Thyroid gland (tissue), 4 donors: ENCODE results near the gene NXN.

ENCODE experiments used
- POLR2A ChIP-seq, 2 donors: fragments of 450-650 bp; IDR thresholded peaks; one replicate each; pipeline ENCODE4 v1.6.1; 2017; ENCODE audit warnings: antibody characterized with exemption in 2 of 2, mild to moderate bottlenecking in 2 of 2, moderate library complexity in 1 of 2
- TF ChIP-seq, protein P1 (sequence below), 6 experiments: fragments of 200-600 bp in 3 of 6; fragments of 450-650 bp in 3 of 6; sonication (generic) in 3 of 6; IDR thresholded peaks; one replicate each; pipeline ENCODE4 v1.5.1; 2016 to 2019; ENCODE audit warnings: antibody characterized with exemption in 6 of 6, mild to moderate bottlenecking in 2 of 6, inconsistent platforms in 1 of 6, moderate library complexity in 1 of 6

DNA sequence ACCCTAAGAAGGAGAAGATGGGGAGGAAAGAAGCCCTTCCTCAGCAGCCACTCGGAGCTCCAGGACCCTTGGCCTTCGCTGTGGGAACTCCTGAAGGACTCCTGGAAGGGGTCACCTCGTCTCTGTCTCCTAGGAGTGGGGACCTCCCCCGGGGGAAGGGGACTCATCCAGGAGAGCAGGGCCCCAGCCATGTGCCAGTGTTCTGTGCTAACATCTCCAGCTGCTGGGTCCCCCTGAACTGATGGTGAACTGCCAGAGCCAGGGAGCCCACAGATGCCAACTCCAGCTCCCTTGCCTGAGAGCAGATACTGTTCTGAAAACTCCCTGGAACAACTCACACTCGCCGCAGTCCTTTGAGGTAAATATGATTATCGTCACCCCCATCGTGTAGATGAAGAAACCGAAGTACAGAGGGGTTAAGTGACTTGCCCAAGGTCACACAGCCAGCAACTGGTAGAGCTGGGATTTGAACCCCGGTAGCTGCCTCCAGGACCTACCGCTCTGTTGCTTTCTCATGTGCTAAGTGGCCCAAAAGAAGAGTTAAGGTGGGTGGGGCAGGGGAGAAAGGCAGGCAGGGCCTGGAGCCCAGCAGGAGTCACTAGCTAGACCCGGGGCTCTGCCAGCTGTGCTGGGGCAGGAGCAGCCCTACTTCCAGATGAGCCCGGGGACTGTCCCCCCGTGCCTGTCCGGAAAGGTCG is 27.9 kb upstream of the NXN start:
- TF ChIP-seq, protein P1, sequence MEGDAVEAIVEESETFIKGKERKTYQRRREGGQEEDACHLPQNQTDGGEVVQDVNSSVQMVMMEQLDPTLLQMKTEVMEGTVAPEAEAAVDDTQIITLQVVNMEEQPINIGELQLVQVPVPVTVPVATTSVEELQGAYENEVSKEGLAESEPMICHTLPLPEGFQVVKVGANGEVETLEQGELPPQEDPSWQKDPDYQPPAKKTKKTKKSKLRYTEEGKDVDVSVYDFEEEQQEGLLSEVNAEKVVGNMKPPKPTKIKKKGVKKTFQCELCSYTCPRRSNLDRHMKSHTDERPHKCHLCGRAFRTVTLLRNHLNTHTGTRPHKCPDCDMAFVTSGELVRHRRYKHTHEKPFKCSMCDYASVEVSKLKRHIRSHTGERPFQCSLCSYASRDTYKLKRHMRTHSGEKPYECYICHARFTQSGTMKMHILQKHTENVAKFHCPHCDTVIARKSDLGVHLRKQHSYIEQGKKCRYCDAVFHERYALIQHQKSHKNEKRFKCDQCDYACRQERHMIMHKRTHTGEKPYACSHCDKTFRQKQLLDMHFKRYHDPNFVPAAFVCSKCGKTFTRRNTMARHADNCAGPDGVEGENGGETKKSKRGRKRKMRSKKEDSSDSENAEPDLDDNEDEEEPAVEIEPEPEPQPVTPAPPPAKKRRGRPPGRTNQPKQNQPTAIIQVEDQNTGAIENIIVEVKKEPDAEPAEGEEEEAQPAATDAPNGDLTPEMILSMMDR (IDR thresholded peaks at IDR 0.05), result no peak
- no peak for TF ChIP-seq POLR2A (IDR thresholded peaks at IDR 0.05)
